HTR-8/SVneo (cell line): ENCODE results near the gene KNSTRN.

Experiments
- DNase-seq: peaks from one replicate; pipeline ENCODE4 v3.0.0; 2011; ENCODE audit warnings: low spot score, mixed read lengths; ENCODE audit not compliant: insufficient read length
- FAIRE-seq: peaks from 2 replicates; lab custom pipeline; 2011; peaks lifted over from hg19 to GRCh38; lab: Jason Lieb, UNC

KNSTRN gene, protein sequence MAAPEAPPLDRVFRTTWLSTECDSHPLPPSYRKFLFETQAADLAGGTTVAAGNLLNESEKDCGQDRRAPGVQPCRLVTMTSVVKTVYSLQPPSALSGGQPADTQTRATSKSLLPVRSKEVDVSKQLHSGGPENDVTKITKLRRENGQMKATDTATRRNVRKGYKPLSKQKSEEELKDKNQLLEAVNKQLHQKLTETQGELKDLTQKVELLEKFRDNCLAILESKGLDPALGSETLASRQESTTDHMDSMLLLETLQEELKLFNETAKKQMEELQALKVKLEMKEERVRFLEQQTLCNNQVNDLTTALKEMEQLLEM

DNA sequence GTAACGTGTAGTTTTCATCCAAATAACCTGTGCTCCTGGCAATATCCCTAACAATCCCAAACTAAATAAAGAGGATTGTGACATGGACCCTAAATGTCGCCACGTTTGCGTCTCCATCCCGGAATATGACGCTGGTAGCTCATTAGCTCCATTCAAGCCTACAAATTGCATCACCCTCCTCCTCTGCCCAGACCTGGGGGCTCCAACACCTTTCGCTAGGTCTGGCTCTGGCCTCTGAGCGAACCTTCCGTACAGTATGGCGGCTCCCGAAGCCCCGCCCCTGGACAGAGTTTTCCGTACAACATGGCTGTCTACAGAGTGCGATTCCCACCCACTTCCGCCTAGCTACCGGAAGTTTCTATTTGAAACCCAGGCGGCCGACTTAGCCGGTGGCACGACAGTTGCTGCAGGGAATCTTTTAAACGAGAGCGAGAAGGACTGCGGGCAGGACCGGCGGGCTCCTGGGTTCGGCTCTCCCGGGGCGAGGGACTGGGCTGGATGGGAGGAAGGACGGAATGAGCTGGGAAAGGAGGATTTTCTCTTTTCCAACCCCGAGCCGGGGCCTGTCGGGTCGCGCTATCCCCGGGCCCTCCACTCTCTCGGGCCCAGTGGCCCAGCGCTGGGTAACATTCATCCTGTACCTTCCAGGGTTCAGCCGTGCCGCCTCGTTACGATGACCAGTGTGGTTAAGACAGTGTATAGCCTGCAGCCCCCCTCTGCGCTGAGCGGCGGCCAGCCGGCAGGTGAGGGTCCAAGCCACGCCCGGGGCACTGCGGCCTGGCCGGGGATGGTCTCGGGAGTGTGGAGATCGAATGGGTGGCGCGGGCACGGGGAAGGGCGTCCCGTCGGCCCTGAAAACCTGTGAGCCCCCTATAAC is at the start of gene KNSTRN:
TSS of gene KNSTRN (plus strand) at position 142 of the 877 bp plus-strand sequence. CDS start at position 257, 115 bp downstream.
- DNase-seq (peak; percentile 85), FAIRE-seq (peak; percentile 74)

DNA sequence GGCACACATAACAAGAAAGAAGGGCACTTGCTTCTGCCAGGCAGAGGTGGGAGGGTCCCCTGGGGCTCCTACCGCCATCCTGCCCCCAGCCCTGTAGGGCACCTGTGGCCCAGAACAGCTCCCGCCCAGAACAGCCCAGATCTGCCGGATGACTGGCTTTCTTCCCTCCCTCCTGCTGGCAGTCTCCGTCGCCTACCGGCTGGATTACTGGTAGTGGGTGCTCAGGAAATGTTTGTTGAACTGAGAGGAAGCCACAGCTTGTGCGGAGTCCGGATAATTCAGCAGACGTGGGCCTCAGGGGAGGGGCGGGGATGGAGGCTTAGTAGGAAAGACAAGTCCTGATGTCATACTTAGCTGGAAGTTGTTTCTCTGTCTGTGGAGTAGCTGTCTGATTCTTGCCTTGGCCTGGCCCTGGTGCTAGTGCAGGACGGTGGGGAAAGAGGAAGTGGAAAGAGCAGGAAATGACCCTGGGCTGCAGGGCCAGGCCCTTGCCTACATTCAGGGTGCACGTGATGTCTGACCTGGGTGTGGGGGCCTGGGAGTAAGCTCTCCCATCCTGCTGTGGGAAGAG is 48.5 kb upstream of the KNSTRN start:
- no peak for DNase-seq

DNA sequence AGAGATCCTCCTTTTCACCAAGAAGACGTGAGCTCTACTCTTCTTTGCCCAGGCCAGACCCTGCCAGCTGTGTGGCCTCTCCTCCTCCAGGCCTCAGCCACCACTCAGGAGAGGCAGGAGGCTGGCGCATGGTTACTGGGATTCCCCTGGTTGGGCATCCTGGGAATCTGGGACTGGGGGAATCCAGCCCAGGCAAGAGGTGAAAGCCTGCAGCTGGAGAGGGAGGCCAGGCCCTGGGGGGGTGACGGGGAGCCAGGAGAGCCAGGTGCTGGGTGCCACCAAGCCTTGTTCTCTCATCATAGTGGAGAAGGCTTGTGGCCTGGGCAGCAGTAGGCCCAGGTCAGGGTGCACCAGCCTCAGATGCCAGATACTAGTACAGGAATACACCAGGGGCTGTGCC is 48.0 kb upstream of the KNSTRN start:
- FAIRE-seq (no peak), DNase-seq (no peak)

More for the DNA sequence above, 48.5 kb upstream of the KNSTRN start:
- FAIRE-seq = no peak

DNA sequence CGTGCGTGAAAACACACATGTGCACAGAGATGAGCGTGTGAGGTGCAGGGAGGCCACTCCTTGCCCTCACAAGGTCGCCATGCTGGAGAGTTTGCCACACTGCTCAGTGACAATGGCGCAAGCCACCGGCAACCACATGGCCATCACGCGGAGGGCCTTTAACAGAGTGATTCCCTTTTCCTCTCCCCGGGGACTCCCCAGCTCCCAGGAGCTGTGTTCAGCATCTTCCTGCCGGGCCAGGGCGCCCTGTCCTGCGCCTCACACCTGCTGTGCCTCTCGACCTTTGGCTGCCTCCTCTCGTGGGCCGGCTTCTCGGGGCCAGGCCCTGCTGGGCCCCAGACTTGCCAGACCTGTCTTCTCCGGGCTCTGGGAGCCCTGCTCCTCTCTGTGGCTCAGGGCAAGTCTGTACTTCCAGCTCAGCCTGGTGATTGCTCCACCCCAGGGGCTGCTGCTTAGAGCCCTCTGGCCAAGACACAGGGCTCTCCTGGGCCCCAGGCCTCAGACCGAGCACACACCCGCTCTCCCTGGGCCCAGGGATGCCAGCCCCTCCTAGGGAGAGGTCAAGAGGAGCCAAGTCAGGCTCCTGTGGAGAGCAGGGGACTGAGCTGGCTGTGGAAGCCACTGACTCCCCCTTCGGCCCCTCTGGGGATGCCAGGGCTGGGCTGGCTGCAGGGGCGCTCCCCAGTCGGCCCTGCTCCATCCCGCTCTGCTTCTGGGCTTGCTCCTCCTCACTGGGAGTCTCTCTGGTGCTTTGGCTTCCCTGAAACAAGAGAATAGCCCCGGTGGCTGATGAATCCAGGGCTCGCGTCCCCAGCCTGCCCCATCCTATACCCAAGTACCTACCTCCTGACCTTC is 47.4 kb upstream of the KNSTRN start:
- DNase-seq = no peak
- no peak for FAIRE-seq

DNA sequence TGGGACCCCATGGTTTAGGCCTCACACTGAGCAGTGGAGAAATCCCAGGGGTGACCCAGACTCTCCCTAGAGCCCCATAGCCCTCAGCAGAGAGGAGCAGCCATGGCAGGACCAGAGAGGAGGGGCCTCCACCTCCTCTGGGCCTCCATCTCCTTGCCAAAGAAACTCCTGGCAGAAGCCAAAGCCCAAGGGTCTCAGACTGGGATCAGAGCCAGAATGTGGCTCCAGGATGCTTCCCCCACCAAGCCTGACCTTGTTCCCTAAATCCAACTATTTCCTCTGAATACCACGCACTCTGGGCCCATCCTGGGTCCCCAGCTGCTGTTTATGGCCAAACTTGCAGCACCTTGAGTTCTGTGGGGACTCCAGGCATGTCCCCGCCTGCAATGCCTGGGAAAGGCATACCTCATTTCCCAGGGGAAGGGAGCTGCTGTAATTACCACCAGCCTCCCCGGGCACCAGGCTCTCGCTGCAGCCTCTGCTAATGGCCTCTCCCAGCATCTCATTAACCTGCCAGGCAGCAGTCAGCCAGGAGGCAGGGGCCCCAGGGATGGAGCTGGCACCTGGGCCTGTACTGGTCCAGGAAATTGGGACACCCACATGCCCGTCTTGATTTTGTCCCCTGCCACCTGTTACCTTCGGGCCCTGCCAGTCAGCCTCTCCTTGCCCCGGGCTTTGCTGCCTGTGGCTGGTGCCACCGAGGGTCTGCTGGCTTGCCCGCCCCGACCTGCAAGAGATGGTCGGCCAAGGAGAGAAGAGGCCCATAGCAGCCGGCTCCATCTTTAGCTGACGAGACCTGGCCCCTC is 46.4 kb upstream of the KNSTRN start:
- DNase-seq (no peak), FAIRE-seq (no peak)

DNA sequence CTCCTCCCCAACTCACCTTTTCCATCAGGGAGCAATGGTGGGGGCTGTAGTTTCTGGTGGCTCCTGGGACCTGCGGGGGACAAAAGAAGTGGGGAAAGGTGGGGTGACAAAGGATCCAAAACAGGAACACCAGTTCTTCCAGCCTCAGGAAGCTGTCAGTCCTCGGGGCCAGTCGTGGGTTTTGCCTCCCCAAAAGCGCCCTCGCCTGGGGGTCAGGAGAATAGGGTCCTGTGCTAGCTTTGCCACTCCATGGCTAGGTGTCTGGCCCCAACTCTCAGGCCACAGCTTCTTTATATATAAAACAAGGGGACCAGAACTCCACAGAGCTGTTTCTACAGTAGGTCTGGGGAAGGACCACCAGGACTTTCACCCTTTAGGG is 45.8 kb upstream of the KNSTRN start:
- no peak for FAIRE-seq

DNA sequence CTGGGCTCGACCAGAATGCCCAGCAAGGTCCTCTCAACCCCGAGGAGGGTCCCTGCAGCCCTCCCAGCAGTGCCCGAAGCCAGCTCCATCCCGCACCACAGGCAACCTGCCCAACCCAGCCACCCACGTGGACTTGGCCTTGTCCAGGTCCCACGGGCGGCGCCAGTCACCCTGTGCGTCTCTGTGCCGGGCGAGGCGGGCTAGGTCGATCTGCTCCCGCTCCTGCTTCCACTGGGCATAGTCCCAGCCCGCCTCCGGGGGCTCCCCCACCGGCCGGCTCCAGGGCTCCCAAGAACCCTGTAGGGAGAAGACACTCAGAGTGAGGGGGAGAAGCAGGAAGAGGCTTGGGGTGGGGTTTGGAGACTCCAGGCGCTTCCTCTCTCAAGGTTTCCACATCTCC is 44.9 kb upstream of the KNSTRN start:
- DNase-seq (no peak), FAIRE-seq (no peak)

More for the DNA sequence above, 45.8 kb upstream of the KNSTRN start:
- no peak for DNase-seq

DNA sequence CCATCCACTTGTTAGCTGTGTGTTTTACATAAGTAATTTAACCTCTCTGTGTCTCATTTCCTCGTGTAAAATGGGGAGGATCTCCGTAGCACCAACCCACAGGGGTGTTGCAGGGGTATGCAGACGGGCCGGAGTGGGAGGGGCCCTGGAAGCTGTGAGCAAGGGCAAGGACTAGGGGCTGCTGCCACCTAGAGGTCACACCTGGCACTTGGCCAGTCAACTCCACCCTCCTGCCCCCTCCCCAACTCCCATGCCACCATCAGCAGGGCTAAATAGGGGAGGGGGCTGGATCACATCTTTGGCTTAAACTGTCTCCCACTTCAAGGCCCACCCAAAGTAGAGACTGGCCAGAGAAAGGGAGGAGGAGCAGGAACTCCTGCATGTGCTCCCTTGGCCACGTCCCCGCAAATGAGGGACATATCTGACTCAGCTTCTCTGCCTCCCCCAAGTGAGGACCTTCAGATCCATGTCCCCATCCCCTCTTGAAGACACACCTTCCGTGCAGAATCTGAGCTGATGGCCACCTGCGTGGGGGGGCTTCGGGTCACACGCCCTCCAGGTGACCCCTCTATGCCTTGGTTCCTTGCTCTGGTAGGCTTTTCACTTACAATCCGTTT is 44.4 kb upstream of the KNSTRN start:
- FAIRE-seq (peak; percentile 92), DNase-seq (peak; percentile 74)

DNA sequence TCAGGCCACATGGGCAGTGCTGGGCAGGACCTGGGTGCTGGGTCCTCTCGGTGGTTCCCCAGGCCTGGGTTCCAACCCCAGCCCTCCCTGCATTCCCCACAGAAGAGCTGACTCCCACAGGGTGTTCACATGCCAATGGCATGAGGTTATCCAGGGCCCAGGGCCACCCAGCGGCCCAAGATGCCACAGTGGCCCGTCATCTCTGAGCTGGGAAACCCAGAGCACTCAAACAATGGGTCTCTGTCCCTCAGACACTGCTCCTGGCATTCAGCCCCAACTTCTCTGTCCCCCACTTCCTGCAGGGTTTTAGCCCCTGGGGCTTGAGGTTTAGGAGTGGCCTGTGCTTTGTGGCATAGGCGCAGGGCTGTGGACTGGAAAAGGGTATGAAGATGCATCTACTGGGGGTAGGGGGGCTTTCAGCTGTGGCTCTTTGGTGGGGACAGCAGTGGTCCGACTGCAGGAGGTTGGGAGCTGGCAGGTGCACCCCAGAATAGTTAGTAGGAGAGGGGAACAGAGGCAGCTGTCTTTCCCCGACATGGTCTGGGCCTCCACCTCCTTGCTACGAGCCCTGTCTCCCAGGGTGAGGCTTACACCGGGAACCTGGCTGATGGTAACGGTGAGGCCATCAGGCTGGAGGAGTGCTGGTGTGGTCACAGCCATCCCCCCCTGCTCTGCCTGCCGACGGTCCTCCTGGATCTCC is 43.5 kb upstream of the KNSTRN start:
- peak; percentile 79 for DNase-seq

DNA sequence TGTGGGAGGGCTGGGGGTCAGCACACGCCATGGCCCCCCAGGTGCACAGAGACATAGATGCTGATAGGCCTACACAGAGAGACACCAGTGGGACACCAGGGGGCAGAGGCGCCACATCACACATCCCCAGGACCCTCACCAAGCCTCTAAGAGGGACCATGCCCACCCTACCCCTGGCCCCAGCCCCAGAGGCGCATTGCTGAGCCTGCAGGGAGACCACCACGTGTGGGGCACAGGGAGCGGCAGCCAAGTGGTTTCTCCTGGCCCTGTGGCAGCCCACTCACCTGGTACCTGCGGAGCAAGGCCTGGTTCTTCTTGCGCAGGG is 42.9 kb upstream of the KNSTRN start:
- no peak for FAIRE-seq

More for the DNA sequence above, 43.5 kb upstream of the KNSTRN start:
- peak; percentile 95 for FAIRE-seq

DNA sequence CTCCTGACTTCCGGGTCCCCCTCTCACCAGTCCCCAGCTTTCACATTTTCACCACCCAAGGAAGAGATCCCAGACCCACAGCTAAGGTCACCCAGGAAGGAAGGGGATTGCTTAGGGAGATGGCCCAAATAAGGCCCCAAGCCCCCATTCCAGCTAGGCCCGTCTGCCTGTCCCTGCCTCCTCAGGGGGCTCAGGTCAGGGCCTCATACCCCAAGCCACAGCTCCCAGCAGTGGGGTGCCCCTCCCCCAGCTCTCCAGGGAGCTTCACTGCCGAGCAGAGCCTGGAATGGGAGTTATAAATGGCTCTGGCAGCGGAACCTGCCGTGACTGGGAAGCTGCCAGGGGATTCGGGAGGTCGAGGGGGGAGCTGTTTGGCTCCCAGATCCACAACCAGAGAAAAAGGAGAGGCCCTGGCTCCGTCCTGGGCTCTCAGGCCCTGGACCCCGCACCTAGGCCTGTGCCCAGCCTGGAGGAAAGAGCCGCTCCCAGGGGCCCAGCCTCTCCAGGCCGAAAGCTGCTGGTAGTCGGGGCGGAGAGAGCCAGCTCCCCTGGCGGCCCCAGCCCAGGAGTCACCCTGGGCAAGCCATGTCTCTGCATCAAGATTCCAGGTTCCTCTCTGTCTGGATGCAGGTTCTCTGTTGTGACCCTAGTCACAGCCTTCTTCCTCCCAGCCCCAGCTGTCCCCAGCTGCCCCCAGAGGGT is 42.3 kb upstream of the KNSTRN start:
- DNase-seq (no peak), FAIRE-seq (no peak)

More for the DNA sequence above, 42.9 kb upstream of the KNSTRN start:
- DNase-seq = no peak

DNA sequence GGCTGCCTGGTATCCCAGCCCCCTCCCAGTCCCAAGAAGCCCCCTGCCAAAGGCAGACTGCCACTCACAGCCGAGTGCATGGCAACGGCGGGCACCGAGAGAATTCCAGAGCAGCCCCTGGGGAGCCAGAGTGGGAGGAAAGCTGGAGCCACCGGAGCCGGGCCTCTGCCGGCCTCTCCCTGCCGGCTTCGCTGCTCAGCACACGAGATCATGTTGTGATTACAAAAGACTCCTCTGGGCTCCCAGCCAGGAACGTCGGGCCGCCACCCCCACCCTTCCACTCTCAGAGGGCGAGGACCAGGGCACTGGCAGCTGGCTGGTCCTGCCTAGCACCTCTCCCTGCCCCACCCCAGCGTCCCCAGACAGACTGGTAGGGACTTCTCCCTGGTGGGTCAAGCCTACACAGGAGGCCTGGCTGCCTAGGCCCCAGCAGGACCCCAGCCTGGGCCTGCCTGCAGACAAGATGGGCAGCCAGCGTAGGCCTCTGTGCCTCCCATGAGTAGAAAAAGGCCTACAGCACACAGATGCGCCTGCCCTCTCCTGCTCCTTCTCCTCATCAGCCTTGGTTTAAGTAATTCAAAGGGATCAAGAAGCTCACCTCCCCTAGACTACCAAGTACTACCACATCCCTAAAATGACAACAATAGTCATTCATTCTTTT is 41.7 kb upstream of the KNSTRN start, which contains the start of gene CCDC9B:
TSS of gene CCDC9B (minus strand) at position 200 of the 661 bp plus-strand sequence. CDS start at position 80, 120 bp downstream.
- DNase-seq = peak; percentile 81
- FAIRE-seq = peak; percentile 92

DNA sequence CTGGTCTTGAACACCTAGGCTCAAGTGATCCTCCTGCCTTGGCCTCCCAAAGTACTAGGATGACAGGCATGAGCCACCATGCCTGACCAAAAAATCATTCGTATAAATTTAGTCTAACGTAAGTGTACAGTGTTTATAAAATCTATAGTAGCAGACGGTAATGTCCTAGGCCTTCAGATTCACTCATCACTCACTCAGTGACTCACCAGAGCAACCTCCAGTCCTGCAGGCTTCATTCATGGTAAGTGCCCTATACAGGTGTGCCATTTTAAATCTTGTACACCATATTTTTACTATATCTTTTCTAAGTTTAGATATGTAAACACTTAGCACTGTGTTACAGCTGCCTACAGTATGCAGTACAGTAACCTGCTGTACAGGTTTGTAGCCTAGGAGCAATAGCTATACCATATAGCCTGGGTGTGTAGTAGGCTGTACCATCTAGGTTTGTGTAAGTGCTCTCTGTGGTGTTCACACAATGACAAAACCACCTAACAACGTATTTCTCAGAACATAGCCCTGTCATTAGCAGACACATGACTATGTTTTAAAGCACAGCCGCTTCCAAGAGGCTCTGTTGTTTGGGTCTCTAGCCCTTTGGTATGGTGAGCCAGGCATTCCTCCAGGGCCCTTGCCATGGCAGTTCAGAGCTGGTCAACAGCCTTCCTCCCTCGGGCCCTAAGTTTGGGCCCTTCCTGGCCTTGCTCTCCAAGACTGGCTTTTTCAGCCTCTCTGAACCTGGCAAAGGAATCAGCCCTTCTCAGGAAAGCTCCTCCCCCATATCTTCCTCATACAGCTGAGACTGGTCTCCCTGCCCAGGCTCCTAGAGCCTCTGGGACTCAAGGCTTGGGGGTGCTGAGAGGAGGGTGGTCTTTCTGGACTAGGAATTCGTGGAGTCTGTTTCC is 39.9 kb upstream of the KNSTRN start:
- DNase-seq (no peak), FAIRE-seq (peak; percentile 54)

DNA sequence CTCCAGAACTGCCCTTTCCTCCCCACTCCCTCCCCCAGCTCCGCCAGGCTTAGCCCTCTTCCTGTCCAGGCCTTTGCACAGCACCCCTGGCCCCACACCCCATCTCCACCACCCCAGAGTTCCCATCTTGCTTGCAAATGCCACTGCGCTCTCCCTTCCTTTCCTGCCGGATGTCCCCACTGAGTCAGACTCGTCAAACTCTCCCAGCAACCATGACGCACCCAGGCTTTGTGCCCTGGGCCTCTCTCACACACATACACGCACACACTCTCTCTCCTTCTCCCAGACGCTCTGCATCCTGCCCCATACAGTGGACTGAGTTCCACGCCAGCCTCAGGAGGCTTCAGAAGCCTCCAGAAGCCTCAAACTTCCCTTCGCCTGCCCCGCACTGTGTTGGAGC is 39.0 kb upstream of the KNSTRN start:
- FAIRE-seq (peak; percentile 88), DNase-seq (peak; percentile 63)

DNA sequence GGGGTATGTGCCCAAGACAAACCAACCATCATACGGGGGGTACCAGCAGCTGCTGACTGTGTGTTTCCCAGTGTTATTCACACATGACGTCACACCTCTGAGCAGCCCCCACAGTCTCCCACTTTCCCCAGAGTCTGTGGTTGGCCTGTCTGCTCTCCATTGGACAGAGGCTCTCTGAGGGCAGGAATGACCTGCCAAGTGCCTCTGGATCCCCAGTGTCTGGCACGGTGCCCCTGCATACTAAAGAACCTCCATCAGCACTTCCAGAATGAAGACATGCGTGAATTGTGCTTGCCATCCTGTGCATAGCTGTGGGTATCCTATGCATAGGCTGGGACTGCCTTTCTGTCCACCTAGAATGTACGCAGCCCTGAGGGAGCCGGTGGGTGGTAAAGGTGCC is 38.3 kb upstream of the KNSTRN start:
- no peak for DNase-seq
- no peak for FAIRE-seq

DNA sequence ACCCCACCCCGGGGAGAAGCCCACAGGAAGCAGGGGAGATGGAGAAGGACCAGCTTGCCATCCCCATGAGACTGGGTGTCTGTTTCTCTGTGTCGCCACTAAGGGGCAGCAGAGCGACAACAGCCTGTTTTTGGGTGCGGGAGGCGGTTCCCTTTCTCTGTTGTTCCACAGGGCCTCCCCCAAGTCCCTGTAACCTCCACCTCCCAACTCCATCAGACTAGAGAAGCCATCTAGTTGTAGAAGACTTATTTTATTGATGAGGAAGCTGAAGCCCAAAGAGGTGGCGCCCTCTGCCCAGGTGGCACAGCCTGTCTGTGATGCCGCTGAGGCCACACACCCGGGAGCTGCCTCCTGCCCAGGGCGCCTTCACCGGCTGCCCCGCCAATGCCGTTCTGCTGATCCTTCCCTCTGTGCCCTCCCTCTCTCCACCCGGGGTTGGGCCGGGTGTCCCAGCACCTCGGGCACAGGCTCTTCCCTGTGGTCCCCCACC is 37.8 kb upstream of the KNSTRN start:
- peak; percentile 85 for FAIRE-seq
- peak; percentile 81 for DNase-seq
